PFSK-1 (cell line): Measurements from ENCODE around the gene BRK1.

Source experiments
- POLR2AphosphoS5 ChIP-seq: IDR thresholded peaks from 2 replicates; pipeline ENCODE4 v1.6.1; 2012; ENCODE audit warnings: low read depth, mild to moderate bottlenecking, control low read depth, low read length, moderate library complexity
- REST ChIP-seq, 2 experiments: IDR thresholded peaks; 2 replicates each; pipeline versions ENCODE4 v1.6.1 to v1.8.0; 2011 to 2012; ENCODE audit warnings: low read depth in 2 of 2, low read length in 2 of 2, control low read depth in 1 of 2, inconsistent platforms in 1 of 2, mild to moderate bottlenecking in 1 of 2, moderate library complexity in 1 of 2; ENCODE audit not compliant: insufficient read depth in 1 of 2
- TAF1 ChIP-seq: IDR thresholded peaks from 2 replicates; pipeline ENCODE4 v1.6.1; 2012; ENCODE audit warnings: low read length, control low read depth, borderline replicate concordance; ENCODE audit not compliant: insufficient read depth

- TF ChIP-seq TAF1: no peak
- no peak for TF ChIP-seq POLR2AphosphoS5
- no peak for TF ChIP-seq REST (IDR thresholded peaks at IDR 0.05; ENCODE audit: insufficient read depth in 1 of 2, low read depth in 2 of 2, low read length in 2 of 2)
These were observed 44.9 kb downstream of the BRK1 start for GRCh38 chr3:10160346-10160745.
